Left lung (tissue), 10 donors: ENCODE results near the gene BUB3. TPM values are rescaled to one million over a fixed set of nuclear protein-coding genes. Genes with fewer than 3 reads are reported as not detected.

Source experiments
- ATAC-seq: fragments of 200-7000 bp; cut with Tn5 transposase; one replicate; pipeline ENCODE4 v1.9.1; 2020; ENCODE audit warnings: moderate library complexity
- DNase-seq, 4 donors: peaks; one replicate each; pipeline ENCODE4 v3.0.0-alpha.2; 2013 to 2020
- H3K27ac ChIP-seq, 2 donors: fragments of 200-600 bp; sonication (generic) in 1 of 2; one replicate each; pipeline versions ENCODE4 v1.5.0 to v1.8.0; 2020 to 2021
- H3K27me3 ChIP-seq, 2 donors: fragments of 200-600 bp; sonication (generic) in 1 of 2; one replicate each; pipeline versions ENCODE4 v1.5.0 to v1.8.0; 2020 to 2021
- H3K36me3 ChIP-seq, 2 donors: fragments of 200-600 bp; sonication (generic) in 1 of 2; one replicate each; pipeline versions ENCODE4 v1.5.0 to v1.8.0; 2020 to 2021
- H3K4me1 ChIP-seq, 2 donors: fragments of 200-600 bp; one replicate each; pipeline ENCODE4 v1.8.0; 2021
- H3K4me3 ChIP-seq, 2 donors: fragments of 200-600 bp; sonication (generic) in 1 of 2; one replicate each; pipeline versions ENCODE4 v1.5.0 to v1.8.0; 2020 to 2021; ENCODE audit warnings: mild to moderate bottlenecking in 1 of 2
- H3K9me3 ChIP-seq, 2 donors: fragments of 200-600 bp; sonication (generic) in 1 of 2; one replicate each; pipeline versions ENCODE4 v1.5.0 to v1.8.0; 2020 to 2021
- intact Hi-C, 2 donors: fragments of 100-400 bp; cut with DNase I; formaldehyde crosslinking; loops; one replicate each; pipeline versions ENCODE4 v1.11.2 to v1.14.2; 2022
- polyA plus RNA-seq, 6 donors: library from polyadenylated mRNA; unstranded; fragments of 120-200 nt; gene quantifications; one replicate each; pipeline ENCODE4 v1.2.1, GENCODE V29; 2013; ENCODE audit not compliant: insufficient read length in 6 of 6
- total RNA-seq, 2 donors: library from RNA; stranded (reverse); fragmentation: NEBNext Ultra II Directional; extraction: Animal tissue kit (Norgen Biotek cat#: 25700); gene quantifications; one replicate each; pipeline ENCODE4 v1.2.1, GENCODE V29; 2021
- TF ChIP-seq, protein P1 (sequence below), 2 donors: fragments of 200-600 bp; sonication (generic) in 1 of 2; IDR thresholded peaks; one replicate each; pipeline versions ENCODE4 v1.5.0 to v1.8.0; 2021; ENCODE audit warnings: antibody characterized with exemption in 2 of 2
- donor health status: DM: no; HTN: yes; CAD: no.
- donor health status: DM: no; HTN: no; CAD: no.

Gene BUB3
- total and polyA plus RNA-seq, 8 donors: 63.5 to 126 (median 106) TPM

DNA sequence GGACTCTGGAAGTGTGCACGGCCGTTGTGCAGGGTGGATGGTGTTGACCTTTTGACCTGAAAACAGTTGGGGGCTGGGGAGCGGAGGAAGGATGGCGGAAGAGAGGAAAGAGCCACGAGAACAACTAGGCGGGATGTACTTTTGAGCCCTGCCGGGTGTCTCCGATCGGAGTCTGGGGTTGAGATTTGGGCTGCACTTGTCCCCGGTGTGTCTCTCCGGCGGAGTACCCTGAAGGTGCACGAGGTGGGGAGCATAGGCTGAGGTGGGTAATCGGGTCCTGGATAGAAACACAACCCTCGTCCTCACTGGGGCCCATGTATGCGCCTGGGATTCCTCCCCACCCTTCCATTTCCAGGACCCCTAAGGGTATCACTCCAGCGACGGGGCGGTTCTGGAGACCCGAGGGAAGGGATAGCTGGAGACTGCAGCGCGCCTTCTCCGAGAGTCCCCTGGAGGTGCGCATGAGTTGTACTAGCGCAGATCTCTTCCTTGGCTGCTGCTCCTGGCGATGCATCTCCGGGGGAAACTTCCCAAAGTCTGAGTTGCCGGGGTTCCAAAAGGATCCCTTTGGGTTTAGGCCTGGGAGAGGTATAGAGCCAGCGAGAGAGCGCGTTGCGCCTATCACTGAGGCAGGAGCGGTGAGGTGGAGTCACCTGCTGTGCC lies 10.9 kb upstream of the BUB3 start:
- no peaks in the 10 kb centered on the region for H3K9me3 ChIP-seq
- H3K27ac ChIP-seq: no peak overlapping the region
- TF ChIP-seq, protein P1, sequence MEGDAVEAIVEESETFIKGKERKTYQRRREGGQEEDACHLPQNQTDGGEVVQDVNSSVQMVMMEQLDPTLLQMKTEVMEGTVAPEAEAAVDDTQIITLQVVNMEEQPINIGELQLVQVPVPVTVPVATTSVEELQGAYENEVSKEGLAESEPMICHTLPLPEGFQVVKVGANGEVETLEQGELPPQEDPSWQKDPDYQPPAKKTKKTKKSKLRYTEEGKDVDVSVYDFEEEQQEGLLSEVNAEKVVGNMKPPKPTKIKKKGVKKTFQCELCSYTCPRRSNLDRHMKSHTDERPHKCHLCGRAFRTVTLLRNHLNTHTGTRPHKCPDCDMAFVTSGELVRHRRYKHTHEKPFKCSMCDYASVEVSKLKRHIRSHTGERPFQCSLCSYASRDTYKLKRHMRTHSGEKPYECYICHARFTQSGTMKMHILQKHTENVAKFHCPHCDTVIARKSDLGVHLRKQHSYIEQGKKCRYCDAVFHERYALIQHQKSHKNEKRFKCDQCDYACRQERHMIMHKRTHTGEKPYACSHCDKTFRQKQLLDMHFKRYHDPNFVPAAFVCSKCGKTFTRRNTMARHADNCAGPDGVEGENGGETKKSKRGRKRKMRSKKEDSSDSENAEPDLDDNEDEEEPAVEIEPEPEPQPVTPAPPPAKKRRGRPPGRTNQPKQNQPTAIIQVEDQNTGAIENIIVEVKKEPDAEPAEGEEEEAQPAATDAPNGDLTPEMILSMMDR (IDR thresholded peaks at IDR 0.05): no peak
- intact Hi-C loops: no loop called here
- no peak for ATAC-seq
- no peak overlapping the region for H3K4me3 ChIP-seq
- peaks cover 100% of the 10 kb centered on the region in 2 donors for H3K27me3 ChIP-seq
- no peaks in the 10 kb centered on the region for H3K36me3 ChIP-seq
- DNase-seq: peak in 1 of 4 donors; percentile 46
- H3K4me1 ChIP-seq: peaks cover 0 to 32% of the 10 kb centered on the region in 2 donors

DNA sequence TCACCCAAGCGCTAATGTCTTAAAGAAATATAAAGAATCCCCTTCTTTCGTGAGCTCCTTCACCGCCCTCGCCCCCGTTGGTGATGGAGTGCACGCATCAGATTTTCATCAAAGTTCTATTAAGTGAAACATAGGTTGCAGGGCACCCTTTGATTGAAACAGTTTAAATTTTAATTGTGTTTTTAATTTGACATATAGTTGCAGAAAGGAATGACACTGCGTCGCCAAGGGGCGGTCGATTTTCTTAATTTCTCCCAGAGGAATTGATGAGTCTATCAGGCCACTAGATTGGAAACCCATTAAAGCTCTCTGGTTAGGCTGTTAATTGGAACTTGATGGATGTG lies 10.4 kb upstream of the BUB3 start:
- TF ChIP-seq, protein P1 (IDR thresholded peaks at IDR 0.05): no peak
- H3K4me1 ChIP-seq: peaks cover 0 to 37% of the 10 kb centered on the region in 2 donors
- no peak overlapping the region for H3K27ac ChIP-seq
- no peak for DNase-seq
- no peak for ATAC-seq
- no peak overlapping the region for H3K4me3 ChIP-seq
- no peaks in the 10 kb centered on the region for H3K36me3 ChIP-seq
- intact Hi-C loops: no loop called here
- no peaks in the 10 kb centered on the region for H3K9me3 ChIP-seq
- H3K27me3 ChIP-seq: peaks cover 100% of the 10 kb centered on the region in 2 donors

DNA sequence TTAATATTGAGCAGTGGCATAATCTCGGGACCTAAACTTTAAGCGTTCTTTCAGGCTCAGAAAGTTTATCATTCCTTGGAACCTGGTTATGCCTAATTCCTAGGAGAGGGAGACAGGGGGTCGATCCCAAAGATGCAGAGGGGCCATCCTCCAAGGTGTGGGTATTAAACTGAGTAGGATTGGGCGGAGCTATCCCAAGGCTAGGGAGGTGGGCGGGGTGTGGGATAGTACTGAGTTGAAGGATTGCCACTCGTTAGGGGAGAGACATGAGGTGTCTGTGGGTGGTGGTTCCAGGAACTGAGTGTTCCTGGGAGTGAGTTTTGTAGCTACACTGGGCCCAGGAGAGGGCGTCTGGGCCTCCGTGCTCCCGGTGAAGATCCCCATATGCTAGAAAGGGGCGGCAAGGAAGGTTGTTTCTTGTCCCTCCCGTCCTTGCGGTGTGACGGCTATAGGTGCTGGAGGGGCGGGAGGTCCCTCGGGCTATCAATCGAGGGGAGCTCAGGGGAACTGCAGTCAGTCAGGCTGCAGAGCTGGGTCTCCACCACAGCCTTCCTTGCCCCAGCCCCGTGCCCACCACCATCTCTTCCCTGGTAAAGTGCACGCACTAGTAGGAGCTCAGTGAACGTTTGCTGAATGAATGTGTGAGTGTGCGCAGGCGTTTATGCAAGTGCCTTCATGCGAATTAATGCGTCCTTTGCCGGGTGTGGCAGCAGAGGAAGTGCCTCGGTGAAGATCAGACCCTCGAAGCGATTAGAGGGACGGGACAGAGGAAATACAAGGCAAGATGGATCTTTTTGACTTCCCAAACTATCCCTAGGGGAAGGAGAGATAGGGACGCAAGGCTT lies 9.3 kb upstream of the BUB3 start:
- intact Hi-C loops: no loop called here
- TF ChIP-seq, protein P1 (IDR thresholded peaks at IDR 0.05): no peak
- H3K4me1 ChIP-seq: peaks cover 7 to 42% of the 10 kb centered on the region in 2 donors
- ATAC-seq: no peak
- no peak overlapping the region for H3K4me3 ChIP-seq
- DNase-seq: no peak
- H3K27ac ChIP-seq: no peak overlapping the region
- H3K27me3 ChIP-seq: peaks cover 100% of the 10 kb centered on the region in 2 donors
- no peaks in the 10 kb centered on the region for H3K9me3 ChIP-seq
- no peaks in the 10 kb centered on the region for H3K36me3 ChIP-seq

DNA sequence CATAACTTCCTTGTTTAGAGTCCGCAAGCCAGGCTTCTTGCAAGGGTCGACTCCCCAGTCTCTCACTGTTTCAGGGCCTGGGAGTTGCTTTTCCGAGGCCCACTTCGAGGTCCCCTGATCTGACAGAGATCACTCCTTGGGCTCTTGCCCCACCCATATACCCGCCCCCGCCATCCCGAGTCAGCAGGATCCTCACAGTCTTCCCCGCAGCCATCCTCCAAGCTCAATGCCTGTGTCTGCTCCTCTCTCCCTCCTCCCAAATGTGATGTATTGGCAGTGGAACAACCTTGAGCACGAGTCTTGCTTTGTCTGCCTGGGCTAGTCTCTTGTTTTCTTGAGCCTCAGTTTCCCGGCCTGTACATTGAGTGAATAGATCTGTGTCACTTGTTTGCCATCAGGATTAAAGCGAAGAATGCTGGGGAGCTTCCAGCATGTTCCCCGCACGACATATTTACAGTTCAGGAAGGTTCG lies 8.6 kb upstream of the BUB3 start:
- Histone ChIP-seq H3K9me3 (no peaks in the 10 kb centered on the region), H3K27ac (no peak overlapping the region), H3K36me3 (no peaks in the 10 kb centered on the region), H3K4me3 (no peak overlapping the region), H3K27me3 (peaks cover 100% of the 10 kb centered on the region in 2 donors), H3K4me1 (peaks cover 11 to 44% of the 10 kb centered on the region in 2 donors)
- ATAC-seq: no peak
- no peak for DNase-seq
- TF ChIP-seq, protein P1 (IDR thresholded peaks at IDR 0.05): no peak
- intact Hi-C loops: no loop called here
